ENCODE data around the gene SERPINA5. TPM values are rescaled to one million over a fixed set of nuclear protein-coding genes. Genes with fewer than 3 reads are reported as not detected.

Gene SERPINA5
- total and polyA plus RNA-seq, 2 of the 8 experiments (the other 6 are each of a cell fraction or from before 2014, with no cell fraction given): 1.8 to 1.9 TPM

DNA sequence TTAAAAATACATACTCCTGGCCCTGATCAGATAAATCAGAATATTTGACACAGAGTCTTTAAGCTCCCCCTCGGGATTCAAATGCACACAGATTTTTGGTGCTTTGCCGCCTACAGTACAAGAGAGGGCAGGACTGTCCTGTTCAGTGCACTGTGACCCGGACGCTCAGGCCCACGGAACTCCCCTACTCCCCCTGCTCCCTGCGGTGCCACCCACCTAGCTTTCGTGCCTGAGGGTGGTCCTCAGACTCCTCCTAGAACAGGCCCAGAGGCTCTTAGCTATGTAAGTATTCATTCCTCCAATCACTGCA lies 17.2 kb downstream of the SERPINA5 start:
- Histone ChIP-seq H3K4me1 (replicated peaks in 1 of 4; ENCODE audit: control insufficient read depth in 3 of 4, insufficient read depth in 4 of 4, low read length in 3 of 4) (peaks cover 0 to 7% (median 4%) of the 10 kb centered on the region in 4 experiments; a peak in 5 of 7 replicates), H4K5ac (ENCODE audit: insufficient read length, low read depth, low read length) (no peak overlapping the region), H4K8ac (ENCODE audit: extremely low read depth, insufficient read depth, low read length) (no peak overlapping the region), H3K14ac (ENCODE audit: insufficient read length) (no peak overlapping the region), H4K20me1 (replicated peaks in 1 of 2; ENCODE audit: control insufficient read depth in 1 of 2, insufficient read depth in 2 of 2, low read length in 2 of 2) (no peaks in the 10 kb centered on the region), H3K79me2 (ENCODE audit: control insufficient read depth in 1 of 2, insufficient read depth in 2 of 2, low read length in 2 of 2) (no peaks in the 10 kb centered on the region), H3K36me3 (ENCODE audit: control insufficient read depth in 2 of 4, insufficient read depth in 4 of 4, low read length in 3 of 4) (no peaks in the 10 kb centered on the region), H3K9ac (replicated peaks in 1 of 4; ENCODE audit: extremely low read depth in 1 of 4, low read depth in 3 of 4, low read length in 3 of 4) (no peak overlapping the region), H2BK15ac (ENCODE audit: low read length) (no peak overlapping the region), H2BK5ac (ENCODE audit: low read depth, low read length) (no peak overlapping the region), H3K27ac (ENCODE audit: low read depth, low read length) (no peak overlapping the region), H2AFZ (ENCODE audit: low read length) (no peak overlapping the region), H3K23ac (ENCODE audit: insufficient read length) (no peak overlapping the region), H3K4ac (replicated peaks; ENCODE audit: insufficient read length, low read depth, low read length) (no peak overlapping the region), H3K79me1 (ENCODE audit: low read depth, low read length) (no peaks in the 10 kb centered on the region), H4K91ac (replicated peaks; ENCODE audit: insufficient read length, low read length) (no peak overlapping the region), H2AK5ac (ENCODE audit: low read depth, low read length) (no peak overlapping the region), H3K56ac (replicated peaks; ENCODE audit: insufficient read length, low read depth, low read length) (no peak overlapping the region), H3K9me3 (ENCODE audit: insufficient read depth in 2 of 2, low read depth in 1 of 2, low read length in 1 of 2) (no peaks in the 10 kb centered on the region), H3K23me2 (ENCODE audit: low read depth, low read length) (no peaks in the 10 kb centered on the region; the same call in 1 of the 2 replicates), H3K18ac (ENCODE audit: extremely low read depth, low read length) (no peak overlapping the region; the same call in 1 of the 2 replicates), H2BK20ac (ENCODE audit: low read length) (no peak overlapping the region), H3K27me3 (replicated peaks in 1 of 4; ENCODE audit: control insufficient read depth in 3 of 4, extremely low read depth in 1 of 4, insufficient read depth in 3 of 4, low read length in 3 of 4) (no peaks in the 10 kb centered on the region), H2BK12ac (ENCODE audit: low read depth, low read length) (no peak overlapping the region), H3K4me3 (ENCODE audit: extremely low read depth in 1 of 4, insufficient read depth in 2 of 4, low read depth in 3 of 4, low read length in 4 of 4) (no peak overlapping the region), H2BK120ac (replicated peaks; ENCODE audit: low read depth, low read length) (no peak overlapping the region), H3K4me2 (ENCODE audit: insufficient read depth in 1 of 2, low read depth in 2 of 2, low read length in 2 of 2) (no peak overlapping the region)
- 74% methylated on average over 7 of the region's 7 CpGs; no CpG with 5 or more reads in 1 of the 2 experiments for WGBS, 2 experiments (ENCODE audit: extremely low coverage in 1 of 2, insufficient coverage in 1 of 2, insufficient read length in 1 of 2, insufficient replicate concordance in 2 of 2, low coverage in 1 of 2, low lambda C conversion rate in 2 of 2, missing lambda C conversion rate in 1 of 2)
- no peak for FAIRE-seq
- ChIA-PET POLR2A (ENCODE audit: partially characterized antibody) (interaction anchor here (0.7 to 1.1 kb wide), 2 partner anchors 24 to 100 kb away, joined by 3 to 6 read pairs; no protein-coding TSS in a partner anchor), CTCF (ENCODE audit: partially characterized antibody) (interaction anchor here (0.6 to 2.4 kb wide), 10 partner anchors 14 to 483 kb away, joined by 3 to 13 read pairs (median 3); partner anchors contain the start of gene SERPINA3)
- DNase-seq (ENCODE audit: low read depth in 1 of 2, low spot score in 2 of 2): no peak
- no peak for TF ChIP-seq EGR1 (IDR thresholded peaks at IDR 0.05; ENCODE audit: borderline replicate concordance, low read depth, low read length)
- no peak for TF ChIP-seq SUZ12 (IDR thresholded peaks at IDR 0.05; ENCODE audit: low read length)
- TF ChIP-seq TEAD4 (IDR thresholded peaks at IDR 0.05; ENCODE audit: low read depth, low read length): no peak
- no peak for TF ChIP-seq GTF2F1 (IDR thresholded peaks at IDR 0.05; ENCODE audit: borderline replicate concordance, low read depth, low read length)
- TF ChIP-seq ASH2L (IDR thresholded peaks at IDR 0.05; ENCODE audit: low read length): no peak
- TF ChIP-seq, protein P1, sequence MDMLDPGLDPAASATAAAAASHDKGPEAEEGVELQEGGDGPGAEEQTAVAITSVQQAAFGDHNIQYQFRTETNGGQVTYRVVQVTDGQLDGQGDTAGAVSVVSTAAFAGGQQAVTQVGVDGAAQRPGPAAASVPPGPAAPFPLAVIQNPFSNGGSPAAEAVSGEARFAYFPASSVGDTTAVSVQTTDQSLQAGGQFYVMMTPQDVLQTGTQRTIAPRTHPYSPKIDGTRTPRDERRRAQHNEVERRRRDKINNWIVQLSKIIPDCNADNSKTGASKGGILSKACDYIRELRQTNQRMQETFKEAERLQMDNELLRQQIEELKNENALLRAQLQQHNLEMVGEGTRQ (IDR thresholded peaks at IDR 0.05; ENCODE audit: low read length): no peak
- no peak for TF ChIP-seq KDM1A (IDR thresholded peaks at IDR 0.05; ENCODE audit: borderline replicate concordance, low read length)
- no peak for TF ChIP-seq TAF1 (IDR thresholded peaks at IDR 0.05; ENCODE audit: low read depth, low read length)
- TF ChIP-seq SRF (IDR thresholded peaks at IDR 0.05; ENCODE audit: low read depth, low read length): no peak
- no peak for TF ChIP-seq POLR2AphosphoS5 (IDR thresholded peaks at IDR 0.05; ENCODE audit: low read depth, low read length)
- TF ChIP-seq SP4 (IDR thresholded peaks at IDR 0.05; ENCODE audit: low read length): no peak
- no peak for TF ChIP-seq YY1 (IDR thresholded peaks at IDR 0.05; ENCODE audit: low read depth, low read length)
- TF ChIP-seq TAF7 (optimal IDR thresholded peaks at IDR 0.05; ENCODE audit: borderline replicate concordance, low read depth, low read length): no peak

Measured in H1 (cell line).